RWPE2 (cell line): Measurements from ENCODE around the gene PPWD1.

ENCODE experiments used
- ATAC-seq: fragments of 200-7000 bp; cut with Tn5 transposase; 3 replicates; pipeline ENCODE4 v1.9.1; 2021; ENCODE audit warnings: low read depth
- DNase-seq: peaks from one replicate; pipeline ENCODE4 v3.0.0-alpha.2; 2020; ENCODE audit warnings: low spot score
- H3K27ac ChIP-seq: fragments of 450-650 bp; 2 replicates; pipeline ENCODE4 v1.5.1; 2017; ENCODE audit warnings: mild to moderate bottlenecking; ENCODE audit not compliant: poor library complexity, severe bottlenecking
- H3K27me3 ChIP-seq: fragments of 250-450 bp; sonication (Bioruptor Pico); 2 replicates; pipeline ENCODE4 v1.5.1; 2021; ENCODE audit warnings: mild to moderate bottlenecking, moderate library complexity; ENCODE audit not compliant: insufficient read depth, poor library complexity, severe bottlenecking
- H3K36me3 ChIP-seq: fragments of 250-450 bp; sonication (Bioruptor Pico); 2 replicates; pipeline ENCODE4 v1.5.1; 2020; ENCODE audit warnings: low read depth, mild to moderate bottlenecking, moderate library complexity
- H3K4me1 ChIP-seq: fragments of 250-450 bp; sonication (Bioruptor Pico); 2 replicates; pipeline ENCODE4 v1.5.1; 2021; ENCODE audit warnings: mild to moderate bottlenecking, moderate library complexity; ENCODE audit not compliant: insufficient read depth, poor library complexity, severe bottlenecking
- H3K4me3 ChIP-seq: fragments of 250-450 bp; sonication (Bioruptor Pico); 2 replicates; pipeline ENCODE4 v1.5.1; 2021; ENCODE audit warnings: mild to moderate bottlenecking, moderate library complexity; ENCODE audit not compliant: severe bottlenecking
- H3K9me3 ChIP-seq: fragments of 250-450 bp; sonication (Bioruptor Pico); 2 replicates; pipeline ENCODE4 v1.5.1; 2021; ENCODE audit warnings: mild to moderate bottlenecking, moderate library complexity; ENCODE audit not compliant: severe bottlenecking
- TF ChIP-seq, protein P1 (sequence below): fragments of 450-650 bp; IDR thresholded peaks from one replicate; pipeline ENCODE4 v1.5.1; 2017; ENCODE audit warnings: mild to moderate bottlenecking, moderate library complexity; ENCODE audit not compliant: poor library complexity, severe bottlenecking

The PPWD1 gene

DNA sequence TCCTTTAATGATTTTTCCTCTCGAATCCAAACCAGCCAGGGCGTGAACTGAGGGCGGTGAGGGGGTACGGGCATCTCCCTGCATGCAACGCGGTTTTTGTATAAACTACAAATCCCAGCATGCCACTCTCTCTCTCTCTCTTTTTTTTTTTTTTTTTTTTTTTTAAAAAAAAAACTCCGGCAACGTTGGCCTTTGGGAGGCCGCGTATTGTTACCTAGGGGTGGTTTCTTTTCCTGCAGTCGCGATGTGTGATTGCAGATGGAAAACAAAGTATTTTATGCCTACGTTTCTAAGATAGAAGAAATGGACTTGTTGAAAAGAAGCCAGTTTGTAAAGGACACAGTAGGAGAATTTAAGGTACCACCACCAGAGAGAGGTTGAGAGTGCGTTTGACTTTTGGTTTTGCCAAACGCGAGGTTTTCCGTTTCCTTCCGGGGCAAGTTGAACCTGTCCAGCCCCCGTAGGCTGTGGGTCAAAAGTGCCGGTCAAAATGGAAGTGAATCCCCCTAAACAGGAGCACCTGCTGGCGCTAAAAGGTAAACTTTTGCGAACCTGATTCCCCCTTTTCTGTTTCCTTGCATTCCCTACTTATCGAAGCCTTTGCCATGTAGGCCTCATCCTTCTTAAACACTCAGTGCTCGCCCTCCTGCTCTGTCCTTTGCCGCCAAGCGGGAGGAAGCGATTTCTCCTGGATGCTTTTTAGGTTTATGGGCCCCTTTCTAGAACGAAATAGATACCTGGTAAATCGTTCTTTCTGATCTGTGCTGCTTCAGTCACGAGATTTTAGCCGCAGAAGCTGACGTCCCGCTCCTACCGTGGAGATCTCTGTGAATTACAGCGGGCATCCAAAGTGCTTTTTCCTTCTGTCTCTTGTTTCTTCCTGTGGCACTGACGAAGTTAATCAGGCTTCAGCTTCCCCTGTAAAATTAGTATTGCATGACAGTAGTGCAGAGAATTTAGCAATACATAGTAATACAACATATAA is 61.8 kb downstream of the PPWD1 start, which contains the start of the genes SHLD3 and TRAPPC13:
Gene SHLD3, plus strand, starts transcription at position 457 of the 985 bp plus-strand sequence. CDS start 4,561 bp downstream, outside the sequence.
Gene TRAPPC13, plus strand, starts transcription at position 457 of the 985 bp plus-strand sequence. Its CDS starts 34 bp downstream, at position 491.
- DNase-seq, result peak; percentile 88
- peak; percentile 73 for ATAC-seq
- Histone ChIP-seq H3K27me3 (no peaks in the 10 kb centered on the region), H3K4me3 (peak within 1 kb of the TSS; percentile 69), H3K9me3 (no peaks in the 10 kb centered on the region), H3K36me3 (peaks cover 17% of the 10 kb centered on the region), H3K4me1 (peaks cover 17% of the 10 kb centered on the region), H3K27ac (peak within 1 kb of the TSS; percentile 60)
- TF ChIP-seq, protein P1, sequence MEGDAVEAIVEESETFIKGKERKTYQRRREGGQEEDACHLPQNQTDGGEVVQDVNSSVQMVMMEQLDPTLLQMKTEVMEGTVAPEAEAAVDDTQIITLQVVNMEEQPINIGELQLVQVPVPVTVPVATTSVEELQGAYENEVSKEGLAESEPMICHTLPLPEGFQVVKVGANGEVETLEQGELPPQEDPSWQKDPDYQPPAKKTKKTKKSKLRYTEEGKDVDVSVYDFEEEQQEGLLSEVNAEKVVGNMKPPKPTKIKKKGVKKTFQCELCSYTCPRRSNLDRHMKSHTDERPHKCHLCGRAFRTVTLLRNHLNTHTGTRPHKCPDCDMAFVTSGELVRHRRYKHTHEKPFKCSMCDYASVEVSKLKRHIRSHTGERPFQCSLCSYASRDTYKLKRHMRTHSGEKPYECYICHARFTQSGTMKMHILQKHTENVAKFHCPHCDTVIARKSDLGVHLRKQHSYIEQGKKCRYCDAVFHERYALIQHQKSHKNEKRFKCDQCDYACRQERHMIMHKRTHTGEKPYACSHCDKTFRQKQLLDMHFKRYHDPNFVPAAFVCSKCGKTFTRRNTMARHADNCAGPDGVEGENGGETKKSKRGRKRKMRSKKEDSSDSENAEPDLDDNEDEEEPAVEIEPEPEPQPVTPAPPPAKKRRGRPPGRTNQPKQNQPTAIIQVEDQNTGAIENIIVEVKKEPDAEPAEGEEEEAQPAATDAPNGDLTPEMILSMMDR, result no peak

GRCh38 chr5:65625743-65626142 is 62.6 kb downstream of the PPWD1 start:
- Histone ChIP-seq H3K36me3 (peaks cover 25% of the 10 kb centered on the region), H3K27me3 (no peaks in the 10 kb centered on the region), H3K27ac (peak overlapping the region; percentile 60), H3K4me1 (peaks cover 17% of the 10 kb centered on the region), H3K9me3 (no peaks in the 10 kb centered on the region), H3K4me3 (peak overlapping the region; percentile 69)
- ATAC-seq, result no peak
- DNase-seq, result no peak
- TF ChIP-seq, protein P1, result no peak

DNA sequence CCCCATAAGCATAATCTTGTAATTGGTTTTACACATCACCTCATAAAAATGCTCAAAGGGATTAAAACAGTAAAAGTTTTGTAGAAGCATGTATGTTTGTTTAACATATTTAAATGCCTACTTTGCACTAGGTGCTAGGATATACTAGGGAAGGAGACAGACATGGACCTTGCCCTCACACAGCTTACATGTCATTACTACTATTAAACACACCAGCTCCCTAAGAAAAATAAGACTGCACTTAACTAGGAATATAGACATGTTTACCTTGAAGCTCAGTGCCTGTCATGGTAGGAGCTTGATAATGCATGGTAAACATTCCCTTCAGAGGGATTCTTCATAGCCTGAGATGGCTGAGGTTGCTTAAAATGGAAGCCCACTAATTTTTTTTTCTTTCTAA is 67.9 kb downstream of the PPWD1 start:
- no peaks in the 10 kb centered on the region for H3K27me3 ChIP-seq
- H3K27ac ChIP-seq, result no peak overlapping the region
- DNase-seq (no peak), ATAC-seq (no peak)
- no peak overlapping the region for H3K4me3 ChIP-seq
- no peaks in the 10 kb centered on the region for H3K9me3 ChIP-seq
- TF ChIP-seq, protein P1, result no peak
- peaks cover 40% of the 10 kb centered on the region for H3K36me3 ChIP-seq
- H3K4me1 ChIP-seq, result peaks cover 3% of the 10 kb centered on the region
